ENCODE measurements around the gene MLST8. TPM values are rescaled to one million over a fixed set of nuclear protein-coding genes. Genes with fewer than 3 reads are reported as not detected.

MLST8 gene
- total and polyA plus RNA-seq, 2 donors (not counting 3 experiments of a cell fraction or from before 2014, with no cell fraction given) = 36.9 to 129 TPM

- Histone ChIP-seq H3K9ac (replicated peaks; ENCODE audit: extremely low read depth, insufficient read depth, low read length) (no peak overlapping the region), H3K27me3 (ENCODE audit: control insufficient read depth in 2 of 2, insufficient read depth in 2 of 2, low read length in 2 of 2) (peaks cover 28 to 39% of the 10 kb centered on the region in 2 experiments), H2AFZ (ENCODE audit: low read depth, low read length) (no peak overlapping the region), H3K4me2 (ENCODE audit: insufficient read depth, low read length) (no peak overlapping the region), H3K79me2 (ENCODE audit: control insufficient read depth, insufficient read depth, low read length) (no peaks in the 10 kb centered on the region), H3K4me1 (ENCODE audit: control insufficient read depth, extremely low read depth, insufficient read depth, low read length) (no peaks in the 10 kb centered on the region), H4K20me1 (replicated peaks; ENCODE audit: control insufficient read depth, extremely low read depth, insufficient read depth, low read length) (no peaks in the 10 kb centered on the region), H3K4me3 (replicated peaks in 1 of 3; ENCODE audit: insufficient read depth in 1 of 3, low read depth in 1 of 3, low read length in 3 of 3) (no peak overlapping the region), H3K9me3 (replicated peaks; ENCODE audit: control insufficient read depth, insufficient read depth, low read length) (no peaks in the 10 kb centered on the region), H3K9me1 (replicated peaks; ENCODE audit: control insufficient read depth, extremely low read depth, insufficient read depth, low read length) (no peaks in the 10 kb centered on the region), H3K36me3 (ENCODE audit: control insufficient read depth in 2 of 2, extremely low read depth in 1 of 2, insufficient read depth in 2 of 2, low read length in 2 of 2) (no peaks in the 10 kb centered on the region), H3K27ac (ENCODE audit: insufficient read depth, low read depth, low read length) (no peak overlapping the region)
- FAIRE-seq = no peak
- DNase-seq (ENCODE audit: low read depth, low spot score) = no peak
- TF ChIP-seq FOS (IDR thresholded peaks at IDR 0.05; ENCODE audit: borderline replicate concordance, insufficient read depth, low read length) = no peak
- no peak for TF ChIP-seq EZH2 (IDR thresholded peaks at IDR 0.05; ENCODE audit: borderline replicate concordance, low read depth, low read length, severe bottlenecking)
- dilution Hi-C loops (cut with MboI; ENCODE audit: extremely low pct_ligation_motif_present, low sequenced_read_pairs) = no loop called here
- no TSS peak for BruUV-seq (replicated peaks)
- CTCF ChIA-PET = interaction anchor here (0.5 kb wide), 1 partner anchor 248 kb away, joined by 3 read pairs; no protein-coding TSS in a partner anchor
- intact Hi-C loops (cut with micrococcal nuclease) = loop anchor here (5.0 kb wide), 1 partner anchor 53 kb away; the partner anchor contains the start of gene ECI1
- POLR2A ChIA-PET = no interaction called here
These were observed 6.2 kb upstream of the MLST8 start for GRCh38 chr16:2199095-2199494.

- Histone ChIP-seq H3K9ac (replicated peaks; ENCODE audit: extremely low read depth, insufficient read depth, low read length) (no peak overlapping the region), H3K4me2 (ENCODE audit: insufficient read depth, low read length) (no peak overlapping the region), H3K4me1 (ENCODE audit: control insufficient read depth, extremely low read depth, insufficient read depth, low read length) (peaks cover under 1% of the 10 kb centered on the region), H3K9me3 (replicated peaks; ENCODE audit: control insufficient read depth, insufficient read depth, low read length) (no peaks in the 10 kb centered on the region), H3K27me3 (ENCODE audit: control insufficient read depth in 2 of 2, insufficient read depth in 2 of 2, low read length in 2 of 2) (peaks cover 27 to 36% of the 10 kb centered on the region in 2 experiments), H3K27ac (ENCODE audit: insufficient read depth, low read depth, low read length) (no peak overlapping the region), H3K36me3 (ENCODE audit: control insufficient read depth in 2 of 2, extremely low read depth in 1 of 2, insufficient read depth in 2 of 2, low read length in 2 of 2) (no peaks in the 10 kb centered on the region), H4K20me1 (replicated peaks; ENCODE audit: control insufficient read depth, extremely low read depth, insufficient read depth, low read length) (no peaks in the 10 kb centered on the region), H3K9me1 (replicated peaks; ENCODE audit: control insufficient read depth, extremely low read depth, insufficient read depth, low read length) (no peaks in the 10 kb centered on the region), H2AFZ (ENCODE audit: low read depth, low read length) (no peak overlapping the region), H3K4me3 (replicated peaks in 1 of 3; ENCODE audit: insufficient read depth in 1 of 3, low read depth in 1 of 3, low read length in 3 of 3) (no peak overlapping the region), H3K79me2 (ENCODE audit: control insufficient read depth, insufficient read depth, low read length) (no peaks in the 10 kb centered on the region)
- no TSS peak for BruUV-seq (replicated peaks)
- no peak for FAIRE-seq
- DNase-seq (ENCODE audit: low read depth, low spot score) = no peak
- ChIA-PET CTCF (no interaction called here), POLR2A (no interaction called here)
- no peak for TF ChIP-seq EZH2 (IDR thresholded peaks at IDR 0.05; ENCODE audit: borderline replicate concordance, low read depth, low read length, severe bottlenecking)
- TF ChIP-seq GATA2 (IDR thresholded peaks at IDR 0.05; ENCODE audit: insufficient read depth, insufficient read length, low read depth, low read length) = no peak
- TF ChIP-seq FOS (IDR thresholded peaks at IDR 0.05; ENCODE audit: borderline replicate concordance, insufficient read depth, low read length) = no peak
- TF ChIP-seq MYC (IDR thresholded peaks at IDR 0.05; ENCODE audit: low read depth, low read length) = no peak
- no peak for TF ChIP-seq POLR2A (IDR thresholded peaks at IDR 0.05; ENCODE audit: low read depth, low read length)
- no peak for TF ChIP-seq MAX (IDR thresholded peaks at IDR 0.05; ENCODE audit: insufficient read depth, insufficient read length)
- TF ChIP-seq POLR2AphosphoS5 (IDR thresholded peaks at IDR 0.05; ENCODE audit: insufficient read depth, low read depth, low read length) = no peak
- TF ChIP-seq CTCF (IDR thresholded peaks at IDR 0.05; ENCODE audit: extremely low read depth in 1 of 2, insufficient read depth in 1 of 2, low read depth in 1 of 2, low read length in 2 of 2) = no peak
- TF ChIP-seq JUN (IDR thresholded peaks at IDR 0.05; ENCODE audit: borderline replicate concordance, insufficient read depth, insufficient read length, low read depth) = no peak
- intact Hi-C loops (cut with micrococcal nuclease) = loop anchor here (5.0 kb wide), 1 partner anchor 53 kb away; the partner anchor contains the start of gene ECI1
- dilution Hi-C loops (cut with MboI; ENCODE audit: extremely low pct_ligation_motif_present, low sequenced_read_pairs) = no loop called here
These were observed 5.6 kb upstream of the MLST8 start for GRCh38 chr16:2199621-2200139.

Measured in endothelial cell of umbilical vein (primary cell).